GM18861 (cell line): ENCODE measurements around the gene MAD1L1.

Experiments
- ATAC-seq: cut with Tn5 transposase; IDR thresholded peaks from one replicate; pipeline ENCODE4 v1.9.1; 2021; ENCODE audit not compliant: unreplicated experiment

Gene MAD1L1

DNA sequence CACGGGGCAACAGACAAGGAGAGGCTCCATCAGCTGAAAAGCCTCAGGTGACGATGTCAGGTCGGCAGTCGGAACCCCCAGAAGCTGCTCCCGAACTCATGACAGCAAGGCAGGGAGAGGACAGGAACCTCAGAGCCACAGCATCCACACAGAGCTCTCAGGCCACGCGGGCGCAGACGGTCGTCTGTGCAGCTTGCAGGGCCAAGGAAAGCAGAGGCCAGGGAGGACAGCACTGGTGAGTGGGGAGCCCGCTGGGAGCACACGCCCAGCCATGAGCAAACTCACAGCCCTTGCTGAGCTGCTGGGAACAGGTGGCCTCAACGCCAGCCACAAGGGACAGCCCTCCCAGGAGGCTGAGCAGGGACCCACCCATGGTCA lies 138.9 kb downstream of the MAD1L1 start:
- no peak for ATAC-seq

DNA sequence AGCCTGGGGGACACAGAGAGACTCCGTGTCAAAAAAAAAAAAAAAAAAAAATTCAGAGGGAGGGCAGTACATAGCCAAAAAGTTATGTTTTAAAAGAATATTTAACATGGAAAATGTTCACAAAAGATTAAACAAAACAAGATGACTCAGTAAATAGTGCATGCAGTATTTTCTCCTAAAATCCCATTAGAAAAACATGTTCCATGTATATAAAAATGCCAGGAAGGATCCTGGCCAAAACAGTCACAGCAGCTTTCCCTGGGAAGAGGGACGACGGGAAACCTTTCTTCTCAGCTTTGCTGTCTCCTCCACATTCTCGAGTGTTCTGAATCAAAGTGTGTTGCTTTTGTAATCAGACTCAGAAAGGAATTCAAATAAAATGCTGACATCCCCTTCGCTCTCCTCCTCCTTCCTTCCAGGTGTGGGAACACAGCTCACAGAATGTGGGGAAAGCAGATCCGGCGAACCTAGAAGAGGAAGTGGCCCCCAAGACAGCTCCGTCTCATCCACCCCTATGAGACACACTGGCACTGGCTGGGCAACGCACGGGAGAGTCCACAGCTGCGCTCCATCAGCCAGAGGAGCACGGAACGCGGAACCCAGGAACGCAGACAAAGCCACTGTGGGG lies 139.4 kb downstream of the MAD1L1 start:
- ATAC-seq: no peak

GRCh38 chr7:2092279-2092678 lies 140.5 kb downstream of the MAD1L1 start:
- ATAC-seq: no peak

DNA sequence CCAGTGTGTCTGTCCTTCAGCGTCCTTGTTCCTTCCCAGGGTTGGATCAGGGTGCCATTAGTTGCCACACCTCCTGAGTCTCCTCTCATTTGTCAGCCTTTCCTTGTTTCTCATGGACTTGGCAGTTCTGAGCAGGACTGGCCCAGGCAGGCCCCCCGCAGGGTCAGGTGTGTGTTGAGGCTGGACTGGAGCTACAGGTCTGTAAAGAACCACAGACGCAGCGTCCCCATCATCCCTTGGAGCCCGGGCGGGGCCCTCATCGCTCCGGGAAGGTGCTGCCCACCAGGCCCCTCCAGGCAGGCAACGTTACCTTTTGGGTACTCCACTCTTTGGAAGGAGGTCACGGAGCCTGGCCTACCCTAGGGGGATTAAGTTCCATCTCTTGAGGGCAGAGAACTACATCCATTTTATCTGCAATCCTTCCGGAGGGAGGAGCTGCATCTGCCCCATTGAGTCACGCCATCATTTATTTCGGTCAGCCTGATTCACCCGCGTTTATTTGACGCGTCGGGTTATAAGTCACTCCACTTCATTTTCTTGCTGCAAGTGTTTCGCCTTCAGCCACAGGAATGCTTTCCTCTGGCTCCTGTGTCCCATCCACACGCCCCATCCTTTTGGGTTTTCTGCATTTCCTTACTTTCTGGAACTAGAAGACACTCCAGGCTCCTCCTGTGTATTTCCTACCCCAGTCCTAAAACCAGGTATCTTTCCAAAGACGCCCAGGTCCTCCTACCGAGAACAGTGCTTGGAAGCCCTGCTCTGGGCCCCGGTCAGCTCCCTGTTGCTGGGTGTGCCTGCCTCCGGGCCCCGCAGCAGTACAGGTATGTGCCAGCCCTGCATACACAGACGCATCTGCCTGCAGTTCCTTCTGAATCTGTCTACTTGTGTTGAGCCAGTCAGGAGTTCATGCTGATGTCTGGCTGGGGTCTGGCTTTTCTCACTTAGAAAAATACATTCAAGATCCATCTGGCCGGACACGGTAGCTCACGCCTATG lies 141.9 kb downstream of the MAD1L1 start:
- ATAC-seq: no peak

- no peak for ATAC-seq
Measured at GRCh38 chr7:2088801-2089200, 143.9 kb downstream of the MAD1L1 start.

- no peak for ATAC-seq
Measured at GRCh38 chr7:2087744-2088143, 145.0 kb downstream of the MAD1L1 start.

DNA sequence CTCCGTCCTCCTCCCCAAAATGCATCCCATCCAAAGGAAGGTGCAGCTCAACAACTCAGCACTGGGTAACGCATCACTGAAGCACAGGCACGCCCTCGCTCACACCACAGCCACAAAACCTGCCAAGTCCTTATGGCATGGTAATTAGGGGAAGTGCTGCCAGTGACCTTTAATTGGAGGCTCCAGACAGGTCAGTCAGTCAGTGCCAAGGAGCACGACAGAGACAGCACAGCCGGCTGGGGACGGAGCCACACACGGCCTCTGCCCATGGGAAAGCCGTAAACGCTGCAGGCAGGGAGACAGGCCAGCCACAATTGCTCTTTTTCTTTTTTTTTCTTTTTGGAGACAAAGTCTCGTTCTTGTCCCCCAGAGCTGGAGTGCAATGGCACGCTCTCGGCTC lies 146.5 kb downstream of the MAD1L1 start:
- ATAC-seq: no peak

DNA sequence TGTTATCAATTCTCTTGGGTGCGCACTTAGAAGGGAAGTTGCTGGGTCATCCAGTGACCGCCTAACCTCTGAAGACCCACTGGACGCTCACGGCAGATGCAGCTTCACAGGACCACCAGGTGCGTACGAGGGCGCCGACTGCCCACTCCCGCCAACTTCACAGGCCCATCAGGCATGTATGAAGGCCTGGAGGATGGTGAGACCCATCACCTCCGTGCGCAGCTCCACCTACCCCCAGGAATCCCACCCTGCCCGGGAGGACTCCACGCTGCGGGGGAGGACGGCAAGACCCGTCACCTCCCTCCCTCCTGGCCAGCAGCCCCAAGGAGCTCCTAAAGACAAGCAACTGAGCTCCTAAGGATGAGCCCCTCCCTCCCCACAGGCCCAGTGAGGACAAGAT lies 146.9 kb downstream of the MAD1L1 start:
- no peak for ATAC-seq

GRCh38 chr7:2084781-2085505 lies 147.8 kb downstream of the MAD1L1 start:
- no peak for ATAC-seq

DNA sequence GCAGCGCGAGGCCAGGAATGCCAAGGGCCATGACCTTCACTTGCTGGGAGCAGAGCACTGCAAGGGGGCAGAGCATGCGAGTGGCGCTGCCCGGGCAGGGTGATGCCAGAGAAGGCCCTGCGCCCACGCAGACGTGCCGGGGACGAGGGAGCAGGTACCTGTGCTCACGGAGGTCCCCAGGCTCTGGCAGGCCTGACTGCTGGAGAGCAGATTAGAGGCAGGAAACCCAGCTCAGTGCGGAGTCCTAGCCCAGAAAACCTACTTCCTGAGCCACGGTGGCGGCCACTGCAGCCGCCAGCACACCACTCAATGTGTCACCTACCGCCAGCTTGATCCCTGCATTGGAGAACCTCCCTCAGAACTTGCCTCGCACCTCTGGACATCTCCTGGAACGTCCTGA lies 148.4 kb downstream of the MAD1L1 start:
- ATAC-seq: no peak

DNA sequence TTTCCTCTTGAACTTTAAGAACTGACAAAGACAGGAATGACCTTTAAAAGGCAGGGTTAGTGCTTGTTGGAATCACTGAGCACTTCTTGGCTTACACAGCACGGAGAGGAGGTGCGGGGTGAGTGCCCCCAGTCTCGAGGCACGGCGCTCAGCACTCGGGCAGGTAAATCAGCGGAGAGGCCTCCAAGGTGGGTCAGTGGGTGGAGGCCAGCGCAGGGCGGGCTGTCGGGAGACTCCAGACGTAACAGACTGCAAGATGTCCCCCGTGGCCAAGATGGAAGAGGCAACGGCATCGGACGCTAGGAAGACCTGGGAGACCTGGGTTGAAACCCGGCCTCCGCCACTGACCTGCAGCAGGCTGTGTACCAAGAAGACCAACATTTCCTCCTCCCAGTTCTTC lies 149.4 kb downstream of the MAD1L1 start:
- ATAC-seq: no peak

DNA sequence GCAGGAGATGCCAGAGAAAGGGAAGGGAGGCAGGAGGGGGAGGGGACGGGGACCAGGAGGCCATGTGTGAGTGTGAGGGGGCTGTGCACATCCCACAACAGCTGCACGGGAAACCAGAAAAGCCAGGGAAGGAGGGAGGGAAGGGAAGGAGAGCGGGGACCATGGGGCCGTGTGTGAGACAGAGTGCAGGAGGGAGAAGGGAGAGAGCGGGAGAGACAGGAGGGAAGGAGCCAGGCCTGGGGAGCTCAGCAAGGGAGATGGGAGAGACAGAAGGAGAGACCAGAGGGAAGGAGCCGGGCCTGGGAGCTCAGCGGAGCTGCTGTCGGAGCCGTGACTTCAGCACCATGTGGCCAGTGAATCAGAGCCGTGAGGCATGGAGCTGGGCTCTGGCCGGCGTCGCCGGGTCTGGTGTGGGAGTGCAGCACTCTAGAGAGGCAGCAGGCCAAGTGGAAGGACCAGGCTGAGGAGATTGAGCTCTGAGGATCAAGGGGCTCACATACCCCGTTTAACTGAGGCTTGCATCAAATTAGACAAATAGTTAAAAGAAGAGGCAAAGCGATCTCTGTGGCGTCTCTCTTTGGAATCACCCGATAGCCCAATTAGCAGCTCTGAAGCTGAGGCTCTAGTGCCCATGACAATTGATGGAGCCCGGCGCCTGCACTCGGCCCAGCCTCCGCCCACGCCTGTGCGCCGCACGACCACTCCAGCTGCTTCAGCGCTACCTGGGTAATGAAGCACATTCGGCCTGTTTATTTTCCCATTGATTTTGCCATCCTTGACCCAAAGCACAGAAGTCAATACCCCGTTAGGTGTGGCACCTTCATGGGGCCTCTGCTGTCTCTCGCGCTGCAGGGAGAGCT lies 150.4 kb downstream of the MAD1L1 start:
- ATAC-seq: no peak

DNA sequence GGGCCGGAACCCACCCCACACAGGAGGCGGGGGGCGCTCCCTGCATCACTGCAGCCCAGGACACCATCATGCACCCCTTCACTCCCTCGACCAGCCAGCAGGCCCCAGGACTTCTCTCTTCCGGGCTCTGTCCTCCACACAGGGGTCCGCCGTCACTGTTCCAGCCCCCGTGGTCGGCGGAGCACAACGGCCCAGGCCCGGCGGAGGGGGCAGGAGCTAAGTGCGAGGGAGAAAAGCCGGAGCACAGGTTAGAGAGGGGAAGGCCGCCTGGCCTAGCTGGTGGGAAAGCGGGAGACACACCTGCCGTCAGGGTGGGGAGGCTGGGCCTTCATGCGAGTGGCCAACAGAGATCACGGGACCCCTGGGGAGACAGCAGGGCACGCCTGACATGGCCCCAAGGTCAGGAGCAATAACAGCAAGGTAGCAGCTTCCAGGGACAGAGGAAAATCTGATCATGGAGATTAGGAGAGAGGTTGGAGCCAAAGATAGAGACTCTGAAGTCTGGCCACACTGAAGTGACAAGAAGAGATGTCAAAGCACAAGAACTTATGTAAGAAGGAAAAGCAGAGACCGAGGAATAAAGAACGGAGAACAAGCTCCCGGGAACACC lies 151.1 kb downstream of the MAD1L1 start:
- ATAC-seq: no peak

DNA sequence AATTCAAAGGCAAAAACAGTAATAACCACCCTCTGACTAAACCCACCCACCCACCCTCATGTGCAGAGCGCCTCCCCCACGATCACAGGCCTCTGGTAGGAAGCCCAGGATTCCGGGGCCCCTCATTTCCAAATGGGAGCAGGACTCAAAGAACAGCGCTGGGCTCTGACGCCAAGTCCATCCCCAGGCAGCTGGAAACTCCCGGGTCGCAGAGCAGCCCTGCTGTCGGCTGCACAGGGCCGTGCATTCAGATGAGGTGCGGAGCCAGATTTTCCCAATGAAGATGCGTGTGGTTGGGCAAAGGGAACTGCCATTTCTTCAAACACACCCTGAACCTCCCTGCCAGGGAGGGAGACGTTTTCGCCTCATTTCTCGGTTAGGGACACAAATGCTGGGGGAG lies 152.3 kb downstream of the MAD1L1 start:
- ATAC-seq: no peak

GRCh38 chr7:2080060-2080387 lies 152.7 kb downstream of the MAD1L1 start:
- no peak for ATAC-seq

- ATAC-seq: no peak
Measured at GRCh38 chr7:2079332-2080059, 153.2 kb downstream of the MAD1L1 start.

GRCh38 chr7:2078899-2079298 lies 153.8 kb downstream of the MAD1L1 start:
- ATAC-seq: no peak

GRCh38 chr7:2076649-2077064 lies 156.1 kb downstream of the MAD1L1 start:
- no peak for ATAC-seq

DNA sequence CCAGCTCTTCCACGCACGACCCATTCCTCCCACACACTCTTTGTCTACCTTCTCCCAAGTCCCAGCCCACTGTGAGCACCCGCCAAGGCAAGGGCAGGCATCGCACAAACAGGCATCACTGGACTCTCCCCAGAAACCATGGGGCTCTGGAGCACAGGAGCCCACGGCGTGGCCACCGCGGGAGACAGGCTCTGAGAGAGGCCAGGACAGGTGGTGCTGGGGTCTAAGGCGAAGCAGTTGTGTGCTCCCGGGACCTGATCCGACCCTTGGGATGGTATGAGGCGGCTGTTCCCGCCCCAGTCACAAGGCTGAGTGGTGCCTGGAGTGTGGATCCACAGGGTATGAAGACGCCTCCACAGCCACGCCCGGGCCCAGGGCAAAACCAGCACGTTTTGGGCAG lies 156.9 kb downstream of the MAD1L1 start:
- ATAC-seq: no peak

GRCh38 chr7:2074691-2075090 lies 158.1 kb downstream of the MAD1L1 start:
- no peak for ATAC-seq
